Lower leg skin (tissue), 3 donors: ENCODE data around the gene PTPN1.

ENCODE experiments used
- CTCF ChIP-seq, 3 donors: fragments of 450-650 bp; IDR thresholded peaks; one replicate each; pipeline ENCODE4 v1.5.1; 2016; ENCODE audit warnings: antibody characterized with exemption in 3 of 3, mild to moderate bottlenecking in 3 of 3, moderate library complexity in 2 of 3
- POLR2A ChIP-seq, 2 donors: fragments of 450-650 bp; IDR thresholded peaks; one replicate each; pipeline ENCODE4 v1.6.1; 2016 to 2017; ENCODE audit warnings: antibody characterized with exemption in 2 of 2, mild to moderate bottlenecking in 1 of 2, moderate library complexity in 1 of 2

DNA sequence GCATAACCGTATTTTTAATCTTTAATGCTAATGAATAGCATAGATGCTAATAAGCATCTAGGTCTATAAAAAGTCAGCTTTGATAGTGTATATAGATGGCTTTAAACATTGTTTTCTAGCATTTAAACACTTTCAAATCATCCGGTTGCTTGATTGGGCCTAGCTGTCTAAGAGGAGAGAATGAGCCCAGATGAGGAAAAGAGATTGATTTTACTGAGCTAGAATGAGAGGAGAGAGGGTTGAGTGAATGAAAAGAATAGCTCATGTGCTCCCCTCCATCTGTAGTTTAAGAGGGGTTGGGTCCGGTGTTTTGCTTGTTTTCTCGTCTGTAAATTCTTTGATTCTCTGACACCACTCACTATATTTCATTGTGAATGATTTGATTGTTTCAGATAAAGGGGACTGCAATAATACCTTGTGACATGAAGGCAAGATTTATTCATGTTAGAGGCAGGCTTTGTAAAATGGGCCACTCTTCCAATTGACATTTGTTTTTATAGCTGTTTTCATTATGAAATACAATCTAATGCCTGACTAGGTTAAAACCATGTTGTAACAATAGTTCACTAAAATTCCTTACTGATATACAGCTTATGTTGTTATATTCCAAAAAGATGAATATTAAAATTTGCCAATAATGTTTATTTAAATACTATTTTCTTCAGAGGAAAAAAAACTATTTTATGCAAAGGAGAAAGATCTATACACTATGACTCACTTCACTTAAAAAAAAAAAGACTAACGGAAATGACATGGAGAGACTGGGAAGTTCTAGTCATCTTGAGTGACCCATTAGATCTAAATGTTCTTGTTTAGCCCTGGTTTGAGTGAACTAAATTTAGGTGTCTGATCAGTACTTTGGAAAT, 3.2 kb downstream of the PTPN1 start:
- no peak for TF ChIP-seq CTCF (IDR thresholded peaks at IDR 0.05)
- no peak for TF ChIP-seq POLR2A (IDR thresholded peaks at IDR 0.05)
